Body of pancreas (tissue), 4 donors: ENCODE results near the gene GRIK2.

Experiments
- CTCF ChIP-seq, 7 experiments: fragments of 450-650 bp in 4 of 7; fragments of 200-600 bp in 3 of 7; sonication (generic) in 3 of 7; IDR thresholded peaks; one replicate each; pipeline ENCODE4 v1.5.1; 2016 to 2019; ENCODE audit warnings: antibody characterized with exemption in 7 of 7
- POLR2A ChIP-seq, 3 donors: fragments of 450-650 bp; IDR thresholded peaks; one replicate each; pipeline ENCODE4 v1.6.1; 2016; ENCODE audit warnings: antibody characterized with exemption in 3 of 3, mild to moderate bottlenecking in 2 of 3

- TF ChIP-seq CTCF (IDR thresholded peaks at IDR 0.05) (no peak), POLR2A (IDR thresholded peaks at IDR 0.05) (no peak)
These were observed 371.8 kb downstream of the GRIK2 start for GRCh38 chr6:101765281-101765680.
